LNCAP (cell line): ENCODE results near the gene GLI3.

ENCODE experiments used
- CTCF ChIP-seq: fragments of 450-650 bp; IDR thresholded peaks from 2 replicates; pipeline ENCODE4 v1.5.1; 2017; ENCODE audit warnings: mild to moderate bottlenecking

The GLI3 gene

GRCh38 chr7:42014625-42015618 lies 222.1 kb downstream of the GLI3 start:
- peak; percentile 98 for TF ChIP-seq CTCF

- no peak for TF ChIP-seq CTCF
These were observed 224.1 kb downstream of the GLI3 start for GRCh38 chr7:42012786-42013360.

- TF ChIP-seq CTCF = no peak
These were observed 224.7 kb downstream of the GLI3 start for GRCh38 chr7:42012313-42012712.

GRCh38 chr7:42011846-42012245 lies 225.2 kb downstream of the GLI3 start:
- no peak for TF ChIP-seq CTCF

- no peak for TF ChIP-seq CTCF
These were observed 226.3 kb downstream of the GLI3 start for GRCh38 chr7:42010751-42011150.

- TF ChIP-seq CTCF = no peak
These were observed 230.1 kb downstream of the GLI3 start for GRCh38 chr7:42006801-42007513.

- TF ChIP-seq CTCF = no peak
These were observed 234.4 kb downstream of the GLI3 start for GRCh38 chr7:42002654-42003053.
